ENCODE data around the gene ARSH.
A peak's percentile ranks its signal among the peaks of the same experiment; 100 is the strongest.
"Not testable (repeated sequence)": the region's sequence is repeated elsewhere in the genome, so short reads cannot be mapped to it uniquely, and the experiment has no call there.

Gene ARSH

DNA sequence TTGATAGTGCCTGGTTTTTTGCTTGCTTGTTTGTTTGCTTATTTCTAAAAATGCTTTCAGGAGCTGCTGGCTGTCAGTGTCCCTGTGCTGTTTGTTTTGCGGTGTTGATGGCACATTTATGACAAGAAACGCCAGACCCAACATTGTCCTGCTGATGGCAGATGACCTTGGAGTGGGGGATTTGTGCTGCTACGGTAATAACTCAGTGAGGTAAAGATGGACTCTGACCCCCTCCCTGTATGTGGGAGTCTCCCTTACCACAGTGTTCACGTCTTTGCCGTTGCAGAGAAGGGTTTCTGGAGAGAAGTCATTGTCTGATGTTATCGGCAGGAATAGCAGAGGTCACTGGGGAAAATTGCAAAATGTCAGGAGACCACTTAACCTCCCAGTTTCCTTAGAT, at the start of gene ARSH:
Gene ARSH, plus strand, starts transcription at position 52 of the 400 bp plus-strand sequence. Its CDS starts 67 bp downstream, at position 119.
- DNase-seq (ENCODE audit: low read depth in 1 of 2, low spot score in 1 of 2), result no peak

DNA sequence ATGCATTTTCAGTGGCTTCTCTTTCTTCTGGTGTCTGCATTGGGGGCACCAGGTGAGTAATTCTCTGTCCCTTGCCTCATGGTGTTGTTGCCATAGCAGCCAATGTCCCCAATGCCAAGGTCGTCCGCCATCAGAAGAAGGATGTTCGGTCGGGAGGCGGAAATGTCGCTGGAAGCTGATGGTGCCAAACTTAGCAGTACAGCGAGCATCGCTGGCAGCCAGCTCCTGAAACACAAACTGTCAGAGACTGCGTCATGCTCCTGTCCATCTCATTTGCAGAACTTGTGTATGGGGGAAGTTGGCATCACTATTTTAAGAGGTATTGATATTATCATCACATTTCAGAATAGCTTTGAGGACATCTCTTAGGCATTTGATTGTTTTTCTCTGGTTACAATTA, 48.1 kb upstream of the ARSH start:
- DNase-seq (ENCODE audit: low read depth in 1 of 2, low spot score in 1 of 2), result no peak

GRCh38 chrX:2960861-2961515, 45.4 kb upstream of the ARSH start:
- no peak for DNase-seq (ENCODE audit: low read depth in 1 of 2, low spot score in 1 of 2)

DNA sequence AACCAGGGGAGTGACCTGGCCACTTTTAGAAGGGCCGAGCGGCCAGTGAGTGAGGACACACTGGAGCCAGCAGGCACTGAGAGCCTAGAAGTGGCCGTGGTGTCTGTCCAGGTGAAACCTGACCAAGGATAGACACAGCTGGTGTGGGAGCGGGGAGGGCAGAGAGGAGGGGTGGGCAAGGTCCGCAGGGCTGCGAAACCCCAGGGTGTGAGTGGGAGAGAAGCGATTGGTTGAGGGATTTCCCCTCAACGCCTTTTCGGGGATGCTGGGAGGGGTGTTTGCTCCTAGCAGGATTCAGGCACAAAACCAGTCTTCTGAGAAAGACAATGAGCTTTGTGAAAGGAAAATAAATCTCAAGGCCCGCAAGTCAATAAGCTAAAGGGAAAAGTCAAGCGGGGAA, 44.0 kb upstream of the ARSH start:
- no peak for DNase-seq (ENCODE audit: low read depth in 1 of 2, low spot score in 1 of 2)

GRCh38 chrX:2963449-2963848, 42.9 kb upstream of the ARSH start:
- not testable (repeated sequence) for DNase-seq (ENCODE audit: low read depth in 1 of 2, low spot score in 1 of 2)

DNA sequence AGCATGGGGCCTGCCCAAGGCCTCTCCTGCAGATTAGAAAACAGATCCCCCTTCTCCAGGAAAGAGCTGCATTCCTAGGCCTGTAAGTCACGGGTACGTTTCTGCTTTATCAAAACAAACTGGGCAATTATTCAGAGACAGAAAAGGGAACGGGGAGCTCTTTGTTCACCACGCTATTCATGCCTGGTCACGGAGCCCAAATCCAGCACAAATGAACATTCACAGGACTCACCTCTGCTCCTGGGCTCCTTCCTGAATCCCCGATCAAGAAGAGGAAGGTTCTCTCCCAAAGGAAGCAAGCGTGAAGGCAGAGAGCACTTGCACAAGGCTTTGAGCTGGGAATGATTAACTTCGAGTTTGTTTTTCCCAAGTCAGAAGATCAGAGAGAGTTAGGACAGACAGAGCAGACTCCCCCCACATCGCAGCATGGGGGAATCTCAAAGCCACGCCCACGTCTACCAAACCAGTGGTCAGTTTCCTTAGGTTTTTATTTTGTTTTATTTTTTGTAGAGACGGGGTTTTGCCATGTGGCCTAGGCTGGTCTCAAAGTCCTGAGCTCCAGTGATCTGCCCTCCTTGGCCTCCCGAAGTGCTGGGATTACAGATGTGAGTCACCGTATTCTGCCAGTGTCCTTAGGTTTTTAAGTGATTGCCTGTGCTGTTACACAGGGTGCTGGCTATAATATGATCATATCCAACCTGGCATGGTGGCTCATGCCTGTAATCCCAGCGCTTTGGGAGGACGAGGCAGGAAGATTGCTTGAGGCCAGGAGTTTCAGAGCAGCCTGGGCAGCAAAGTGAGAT, 42.2 kb upstream of the ARSH start:
- not testable (repeated sequence) for DNase-seq (ENCODE audit: low read depth in 1 of 2, low spot score in 1 of 2)

DNA sequence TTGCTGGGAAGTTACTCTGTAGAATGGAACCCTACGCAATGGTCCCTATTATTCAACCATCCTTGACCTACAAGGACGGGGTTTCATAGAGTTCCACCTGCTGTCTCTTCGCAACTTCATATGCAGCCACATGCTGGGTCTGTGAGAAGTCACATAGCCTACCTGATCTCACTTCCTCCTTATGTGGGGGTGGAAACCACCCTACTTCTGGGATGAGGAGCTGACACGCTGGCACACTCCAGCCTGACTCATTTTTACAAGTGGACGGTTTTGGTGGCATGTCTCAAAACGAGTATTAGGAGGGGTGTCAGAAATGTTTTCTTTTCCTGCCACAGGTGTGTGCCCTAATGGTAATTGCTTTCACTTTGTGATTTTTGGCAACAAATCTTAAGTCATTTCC, 40.4 kb upstream of the ARSH start:
- DNase-seq (ENCODE audit: low read depth in 1 of 2, low spot score in 1 of 2), result no peak

DNA sequence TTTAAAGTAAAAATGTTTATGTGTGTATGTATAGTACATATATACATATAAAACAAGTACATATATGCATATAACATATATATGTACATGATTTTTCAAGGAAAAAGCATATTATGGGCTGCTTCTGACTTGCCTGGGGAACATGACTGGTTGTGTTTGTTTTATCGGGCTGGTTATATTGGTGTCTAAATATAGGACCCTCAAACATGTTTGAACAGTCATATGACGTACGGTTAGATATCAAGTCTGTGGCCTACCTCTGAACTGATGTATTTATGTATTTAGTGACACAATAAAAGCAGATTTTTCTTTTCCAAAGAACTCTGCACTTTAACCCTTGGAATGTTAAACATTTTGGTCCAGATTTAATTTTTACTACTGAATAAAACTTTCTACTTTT, 39.3 kb upstream of the ARSH start:
- no peak for DNase-seq (ENCODE audit: low read depth in 1 of 2, low spot score in 1 of 2)

- DNase-seq (ENCODE audit: low read depth in 1 of 2, low spot score in 1 of 2), result no peak
Observed at GRCh38 chrX:2967584-2967983, 38.8 kb upstream of the ARSH start.

DNA sequence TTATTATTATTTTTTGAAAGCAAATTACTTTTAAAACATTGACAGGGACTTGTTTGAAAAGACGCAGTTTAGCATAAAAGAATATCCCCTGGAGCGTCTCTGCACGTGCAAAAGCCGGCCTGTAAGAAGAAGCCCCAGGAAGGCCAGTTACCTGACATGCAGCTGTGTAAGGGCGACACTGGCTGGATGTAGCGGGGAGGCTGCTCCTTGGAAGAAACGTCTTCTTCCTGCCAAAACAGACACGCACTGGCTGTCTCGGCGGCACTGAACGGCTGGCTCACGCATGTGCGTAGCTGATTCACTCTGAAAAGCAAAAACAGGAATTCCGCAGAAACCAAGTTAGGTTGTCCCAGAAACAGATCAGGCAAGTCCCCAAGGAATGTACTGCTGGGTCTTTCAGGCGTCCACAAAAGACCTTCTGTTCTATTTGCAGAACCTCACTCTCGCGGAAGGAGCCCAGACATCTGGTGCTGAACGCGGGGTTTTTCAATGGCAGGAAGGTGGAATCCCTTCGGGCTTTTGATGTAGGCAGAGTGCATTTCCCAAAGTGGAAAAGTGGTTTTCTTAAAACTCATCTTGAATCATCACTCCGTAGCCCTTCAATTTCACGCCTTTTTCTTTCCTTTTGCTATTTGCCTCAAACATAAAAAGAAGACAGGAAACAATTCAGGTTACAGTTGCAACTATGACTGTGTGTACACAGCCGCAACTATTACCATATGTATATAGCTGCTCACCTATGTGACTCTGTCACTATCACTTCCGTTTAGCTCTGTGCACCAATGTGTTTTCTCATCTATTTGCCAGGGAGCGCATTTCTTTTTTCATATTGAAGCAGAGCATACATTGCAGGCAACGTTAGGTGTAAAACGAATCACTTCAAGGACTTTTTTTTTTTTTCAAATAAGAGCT, 38.1 kb upstream of the ARSH start:
- DNase-seq (ENCODE audit: low read depth in 1 of 2, low spot score in 1 of 2), result peak in 1 of 2 donors; percentile 2

DNA sequence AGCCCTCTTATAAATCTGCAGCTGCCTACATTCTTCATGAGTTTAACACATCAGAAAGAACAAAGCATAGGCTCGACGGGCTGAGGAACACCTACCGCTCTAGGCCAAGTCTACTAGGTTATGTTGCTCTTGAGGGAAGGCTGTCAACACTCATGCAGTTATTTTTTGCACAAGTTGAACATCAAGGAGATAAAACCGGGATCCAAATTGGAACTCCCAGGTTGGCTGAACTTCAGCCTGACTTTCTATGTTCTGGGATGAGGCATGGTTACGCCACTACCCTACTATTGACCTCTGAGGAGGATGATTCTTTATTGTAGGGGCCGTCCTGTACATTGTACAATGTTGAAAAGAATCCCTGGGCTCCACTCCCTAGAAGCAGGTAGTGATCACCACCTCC, 37.3 kb upstream of the ARSH start:
- no peak for DNase-seq (ENCODE audit: low read depth in 1 of 2, low spot score in 1 of 2)

DNA sequence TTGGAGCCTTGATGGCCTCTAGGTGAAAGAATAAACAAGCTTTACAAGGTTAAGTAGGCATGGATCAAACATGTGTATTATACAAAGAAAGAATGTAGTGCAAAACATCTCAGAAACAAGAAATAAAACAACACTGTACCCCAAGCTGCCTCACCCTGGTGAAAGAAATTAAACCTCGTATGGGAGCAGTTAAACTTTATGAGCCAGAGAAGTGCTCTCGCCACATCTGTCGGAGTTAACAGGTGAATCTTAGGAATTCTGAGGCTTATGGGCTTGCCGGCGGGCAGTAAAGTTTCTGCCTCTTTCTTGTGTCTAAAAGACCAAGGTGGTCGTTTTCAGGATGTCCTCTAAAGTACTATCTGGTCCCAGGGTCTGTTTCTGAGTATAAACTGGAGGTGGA, 34.0 kb upstream of the ARSH start:
- DNase-seq (ENCODE audit: low read depth in 1 of 2, low spot score in 1 of 2), result no peak

- DNase-seq (ENCODE audit: low read depth in 1 of 2, low spot score in 1 of 2), result no peak
Observed at GRCh38 chrX:2974961-2975360, 31.4 kb upstream of the ARSH start.

- DNase-seq (ENCODE audit: low read depth in 1 of 2, low spot score in 1 of 2), result not testable (repeated sequence)
Observed at GRCh38 chrX:2978639-2979038, 27.7 kb upstream of the ARSH start.

DNA sequence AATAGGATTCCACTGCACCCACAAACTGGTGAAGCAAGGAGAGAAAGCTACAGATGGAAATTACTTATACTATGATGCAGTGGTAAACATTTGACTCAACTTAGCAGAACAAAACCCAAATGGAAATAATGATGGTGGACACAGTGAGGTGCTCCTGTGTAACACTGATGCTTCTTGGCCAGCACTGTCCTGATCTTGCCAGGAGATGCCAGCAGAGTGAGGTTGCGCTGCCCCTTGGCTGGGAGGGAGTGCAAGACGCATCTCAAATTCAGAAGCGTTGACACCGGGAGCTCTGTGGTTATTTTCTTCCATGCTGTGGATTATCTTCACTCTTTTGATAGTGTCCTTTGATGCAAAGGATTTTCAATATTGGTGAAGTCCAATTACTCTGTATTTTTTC, 22.0 kb upstream of the ARSH start:
- no peak for DNase-seq (ENCODE audit: low read depth in 1 of 2, low spot score in 1 of 2)

GRCh38 chrX:2989565-2989964, 16.8 kb upstream of the ARSH start:
- no peak for DNase-seq (ENCODE audit: low read depth in 1 of 2, low spot score in 1 of 2)

- no peak for DNase-seq (ENCODE audit: low read depth in 1 of 2, low spot score in 1 of 2)
Observed at GRCh38 chrX:3010532-3010931, 4.2 kb downstream of the ARSH start.

GRCh38 chrX:3017492-3017891, 11.1 kb downstream of the ARSH start:
- no peak for DNase-seq (ENCODE audit: low read depth in 1 of 2, low spot score in 1 of 2)

- DNase-seq (ENCODE audit: low read depth in 1 of 2, low spot score in 1 of 2), result no peak
Observed at GRCh38 chrX:3024176-3024575, 17.8 kb downstream of the ARSH start.

GRCh38 chrX:3026074-3026815, 19.9 kb downstream of the ARSH start:
- DNase-seq (ENCODE audit: low read depth in 1 of 2, low spot score in 1 of 2), result no peak

GRCh38 chrX:3029129-3029528, 22.8 kb downstream of the ARSH start:
- DNase-seq (ENCODE audit: low read depth in 1 of 2, low spot score in 1 of 2), result no peak

All from activated CD4-positive, alpha-beta T cell treated with anti-CD3 and anti-CD28 coated beads, Interleukin-2, amount 50 U/mL, for 24 hours (primary cell).